GM18520 (cell line): ENCODE measurements around the gene FOXI3.

Experiments
- ATAC-seq: cut with Tn5 transposase; IDR thresholded peaks from one replicate; pipeline ENCODE4 v1.9.1; 2021; ENCODE audit not compliant: unreplicated experiment

Gene FOXI3

DNA sequence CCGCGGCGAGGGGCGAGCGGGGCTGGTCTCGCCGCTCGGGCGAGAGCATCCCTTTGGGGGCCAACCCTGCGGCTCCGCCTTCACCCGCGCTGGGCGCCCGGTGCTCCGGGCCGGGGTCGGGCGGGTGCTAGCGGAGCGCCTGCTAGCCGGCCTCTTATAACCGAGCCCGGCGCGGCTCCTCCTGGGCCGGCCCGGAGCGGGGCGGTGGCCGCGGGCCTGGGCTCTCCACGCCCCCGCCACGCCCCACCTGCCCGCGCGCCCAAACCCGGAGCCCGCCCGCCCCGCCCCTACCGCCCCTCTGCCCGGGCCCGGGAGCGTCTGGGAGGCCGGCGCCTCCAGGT is at the start of gene FOXI3:
FOXI3 (minus strand) TSS at position 129 of the 341 bp plus-strand sequence. CDS start 158 bp downstream, outside the sequence.
- ATAC-seq = no peak

DNA sequence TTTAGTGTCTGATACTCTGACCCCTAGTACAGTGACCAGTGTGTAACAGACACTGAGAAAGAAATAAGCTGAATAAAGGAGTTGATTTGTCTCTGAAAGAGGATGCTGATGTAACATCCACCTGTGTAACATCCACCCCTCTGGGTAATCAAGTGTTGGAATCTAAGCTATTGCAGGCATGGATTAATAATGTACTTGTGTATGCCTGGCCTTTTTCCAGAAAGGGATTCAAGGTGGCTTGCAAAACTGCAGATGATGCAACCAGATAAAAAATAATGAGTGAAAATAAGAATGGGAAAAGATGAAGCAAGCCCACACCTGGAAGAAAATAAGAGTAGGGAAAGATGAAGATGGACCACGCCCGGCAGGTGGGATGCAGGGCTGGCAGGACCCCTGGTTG is 48.2 kb upstream of the FOXI3 start:
- ATAC-seq = no peak

DNA sequence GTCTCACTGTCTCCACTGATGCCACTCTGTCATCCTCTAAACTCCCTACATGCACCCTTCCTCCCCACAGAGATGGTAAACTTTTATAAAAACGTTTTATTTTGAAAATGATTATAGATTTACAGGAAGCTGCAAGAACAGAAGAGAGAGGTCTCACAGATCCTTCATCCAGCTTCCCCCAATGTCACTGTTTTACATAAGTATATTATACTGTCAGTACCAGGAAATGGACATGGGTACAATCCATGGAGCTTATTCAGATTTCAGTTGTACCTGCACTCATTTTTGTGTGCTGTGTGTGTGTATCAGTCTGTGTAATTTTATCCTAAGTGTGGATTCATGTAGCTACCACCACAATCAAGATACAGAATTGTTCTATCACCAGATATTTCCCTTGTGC is 46.7 kb upstream of the FOXI3 start:
- ATAC-seq = no peak

DNA sequence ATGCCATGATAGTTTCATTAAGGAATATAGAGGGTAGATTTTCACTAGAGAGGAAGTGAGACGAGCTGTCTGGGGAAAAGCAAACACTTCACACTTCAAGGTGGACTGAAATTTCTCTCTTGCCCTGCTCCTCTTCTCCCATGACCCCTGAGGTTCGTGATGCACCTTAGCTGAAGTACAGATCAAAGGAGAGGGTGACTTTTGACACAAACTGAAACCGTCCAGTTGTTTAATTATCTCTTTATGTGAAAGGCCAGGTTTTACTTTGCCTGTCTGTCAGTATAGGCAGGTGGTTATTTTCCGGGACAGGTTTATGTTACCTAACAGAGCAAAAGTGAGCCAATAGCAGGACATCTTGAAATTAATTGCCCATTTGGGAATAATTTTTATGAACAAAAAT is 41.0 kb upstream of the FOXI3 start:
- no peak for ATAC-seq

DNA sequence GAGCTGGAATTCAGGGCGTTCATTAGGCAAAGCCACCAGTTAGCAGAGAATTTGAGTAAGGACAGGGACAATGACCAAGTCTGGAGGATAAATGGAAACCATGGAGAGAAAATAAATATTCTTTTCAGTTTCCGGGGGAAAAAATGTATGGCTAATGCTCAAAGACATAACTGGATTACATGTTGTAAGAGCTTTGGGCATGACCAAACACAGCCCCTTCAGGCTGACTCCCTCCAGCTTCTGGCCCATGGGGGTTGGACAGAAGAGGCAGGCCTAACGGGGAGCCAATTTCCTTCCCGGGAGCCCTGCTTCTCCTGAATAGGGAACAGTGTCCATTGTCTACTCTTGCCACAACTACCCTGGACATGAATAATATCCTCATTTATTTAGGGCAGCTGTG is 39.5 kb upstream of the FOXI3 start:
- no peak for ATAC-seq

DNA sequence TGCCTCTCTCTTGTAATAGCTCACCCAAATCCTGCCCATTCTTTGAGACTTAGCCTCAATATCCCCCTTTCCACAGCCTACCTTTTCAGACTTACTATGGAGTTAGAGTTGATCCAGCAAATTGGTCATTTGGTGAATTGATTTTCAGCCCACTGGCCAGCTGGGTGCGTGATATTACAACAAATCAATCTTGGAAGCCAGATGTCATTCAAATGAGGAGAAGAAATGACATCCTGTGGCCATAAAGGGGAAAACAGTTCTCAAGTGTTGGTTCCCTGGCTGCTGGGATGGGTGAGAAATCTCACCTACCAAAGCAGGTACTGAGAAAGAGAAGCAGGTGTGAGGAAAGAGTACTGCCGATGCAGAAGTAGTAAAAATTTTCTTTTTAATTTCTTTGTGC is 36.7 kb upstream of the FOXI3 start:
- no peak for ATAC-seq

DNA sequence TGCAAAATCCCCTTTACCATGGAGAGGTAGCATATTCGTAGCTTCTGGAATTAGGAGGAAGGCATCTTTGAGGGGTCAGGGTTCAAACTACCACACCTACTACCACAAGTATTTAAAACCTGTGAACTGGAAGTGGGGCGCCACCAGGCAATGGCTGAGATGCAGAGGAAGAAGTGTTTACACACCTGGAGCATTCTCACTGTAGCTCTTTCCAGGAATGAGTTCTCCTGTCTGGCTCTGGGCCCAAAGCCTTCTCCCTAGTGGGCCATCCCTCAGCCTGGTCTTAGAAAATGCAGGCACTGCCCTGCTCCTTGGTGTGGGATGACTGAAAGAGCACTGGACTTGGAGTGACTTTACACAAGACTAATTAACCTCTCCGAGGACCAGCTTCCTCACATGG is 30.7 kb upstream of the FOXI3 start:
- ATAC-seq = no peak

DNA sequence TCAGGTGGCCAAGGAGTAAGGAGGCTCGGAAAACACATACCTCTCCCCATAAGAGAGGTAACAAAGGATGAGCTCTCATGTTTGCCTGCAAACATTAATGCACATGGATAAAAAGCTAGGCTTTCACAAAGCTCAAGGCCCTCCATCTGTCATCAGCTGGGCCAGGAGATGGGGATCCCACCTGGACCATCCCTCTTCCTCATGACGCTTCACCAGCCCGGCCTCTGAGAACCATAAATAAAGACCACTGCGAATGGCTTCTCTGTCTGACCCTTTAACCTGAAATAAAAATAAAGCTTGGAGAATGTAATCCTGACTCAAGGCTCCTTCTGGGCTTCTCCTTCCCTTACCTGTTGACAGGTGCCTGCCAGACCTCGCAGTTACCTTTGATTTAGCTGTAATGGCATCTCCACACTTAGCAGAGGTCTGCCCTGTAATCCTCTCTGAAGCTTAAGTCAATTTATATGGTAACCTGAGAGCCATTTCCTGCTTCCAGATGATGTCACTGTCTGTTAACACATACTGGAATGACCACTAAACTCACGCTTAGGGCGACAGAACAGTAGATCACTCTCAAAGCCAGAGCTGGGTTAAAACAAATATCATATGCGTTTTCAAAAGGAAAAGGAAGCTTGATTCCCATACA is 29.3 kb upstream of the FOXI3 start:
- no peak for ATAC-seq

DNA sequence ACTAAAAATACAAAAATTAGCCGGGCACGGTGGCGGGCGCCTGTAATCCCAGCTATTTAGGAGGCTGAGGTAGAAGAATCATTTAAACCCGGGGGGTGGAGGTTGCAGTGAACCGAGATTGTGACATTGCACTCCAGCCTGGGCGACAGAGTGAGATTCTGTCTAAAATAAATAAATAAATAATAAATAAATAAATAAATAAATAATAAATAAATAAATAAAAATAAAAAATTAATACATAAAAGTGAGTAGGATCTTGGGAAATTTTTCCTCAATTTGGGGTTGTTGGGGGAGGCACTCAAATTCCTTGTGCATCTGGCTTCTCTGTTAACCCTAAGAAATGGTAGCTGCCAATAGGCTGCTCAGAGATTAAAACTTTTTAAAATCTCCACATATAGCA is 20.3 kb upstream of the FOXI3 start:
- ATAC-seq = no peak

DNA sequence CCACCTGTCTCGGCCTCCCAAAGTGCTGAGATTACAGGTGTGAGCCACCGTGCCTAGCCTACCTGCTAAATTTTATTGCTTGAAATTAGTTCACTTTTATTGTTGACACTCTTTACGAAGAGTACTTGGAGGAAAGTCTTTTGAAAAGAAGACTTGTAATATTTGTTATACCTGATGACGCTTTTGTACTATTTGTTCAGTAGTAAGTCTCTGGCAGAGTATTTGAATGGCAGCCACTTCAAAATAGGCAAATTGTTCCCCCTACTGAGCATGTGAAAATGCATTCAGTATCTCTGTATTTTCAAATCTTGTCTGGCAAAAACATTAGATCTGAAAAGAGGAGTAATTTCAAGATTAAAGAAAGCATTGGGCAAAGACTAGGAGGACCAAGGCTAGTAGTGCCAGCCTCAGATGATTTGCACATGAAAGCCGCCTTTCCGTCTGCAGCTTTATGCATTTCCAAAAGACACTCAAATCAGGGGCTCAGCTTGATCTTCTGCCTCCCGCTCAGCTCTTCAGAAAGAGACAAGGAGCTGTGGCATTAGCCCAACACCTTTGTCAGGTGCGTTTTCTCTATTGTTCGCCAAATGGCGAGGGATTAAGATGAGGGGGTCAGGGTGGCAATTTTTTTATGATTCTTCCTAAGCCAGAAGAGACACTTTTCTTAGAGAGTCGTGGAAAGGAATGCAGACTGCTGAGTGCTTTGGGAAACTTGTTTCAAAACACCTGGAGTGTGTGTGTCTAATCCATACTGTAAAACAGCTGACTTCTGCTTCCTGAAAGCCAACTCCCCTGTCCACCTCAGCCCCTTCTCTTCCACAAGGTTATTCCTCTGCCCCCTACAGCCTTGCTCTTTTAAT is 18.8 kb upstream of the FOXI3 start:
- no peak for ATAC-seq

DNA sequence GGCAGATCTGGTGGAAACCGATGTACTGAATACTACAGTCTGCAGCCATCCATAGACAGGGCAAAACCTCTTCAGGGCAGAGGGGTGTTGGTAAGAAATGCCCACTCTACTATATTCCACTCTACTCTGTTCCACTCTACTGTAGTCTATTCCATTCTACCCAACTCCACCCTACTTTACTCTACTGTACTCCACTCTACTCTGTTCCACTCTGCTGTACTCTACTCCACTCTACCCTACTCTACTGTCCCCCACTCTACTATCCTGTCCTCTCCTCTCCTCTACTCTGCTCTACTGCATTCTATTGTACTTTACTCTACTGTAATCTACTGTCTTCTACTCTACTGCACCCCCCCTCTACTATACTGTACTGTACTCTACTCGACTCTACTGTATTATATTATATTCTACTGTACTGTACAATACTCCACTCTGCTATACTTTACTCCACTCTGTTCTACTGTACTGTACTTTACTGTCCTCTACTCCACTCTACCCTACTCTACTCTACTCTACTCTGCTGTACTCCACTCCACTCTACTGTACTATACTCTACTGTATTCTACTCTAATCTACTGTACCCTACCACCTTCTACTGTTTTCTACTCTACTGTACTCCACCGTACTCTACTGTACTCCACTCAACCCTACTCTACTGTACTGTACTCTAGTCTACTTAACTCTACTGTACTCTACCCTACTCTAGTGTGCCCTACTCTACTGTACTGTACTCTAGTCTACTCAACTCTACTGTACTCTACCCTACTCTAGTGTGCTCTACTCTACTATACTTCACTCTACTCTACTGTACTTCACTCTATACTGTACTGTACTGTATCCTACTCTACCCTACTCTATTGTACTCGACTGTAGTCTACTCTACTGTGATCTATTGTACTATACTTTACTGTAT is 17.0 kb upstream of the FOXI3 start:
- no peak for ATAC-seq

DNA sequence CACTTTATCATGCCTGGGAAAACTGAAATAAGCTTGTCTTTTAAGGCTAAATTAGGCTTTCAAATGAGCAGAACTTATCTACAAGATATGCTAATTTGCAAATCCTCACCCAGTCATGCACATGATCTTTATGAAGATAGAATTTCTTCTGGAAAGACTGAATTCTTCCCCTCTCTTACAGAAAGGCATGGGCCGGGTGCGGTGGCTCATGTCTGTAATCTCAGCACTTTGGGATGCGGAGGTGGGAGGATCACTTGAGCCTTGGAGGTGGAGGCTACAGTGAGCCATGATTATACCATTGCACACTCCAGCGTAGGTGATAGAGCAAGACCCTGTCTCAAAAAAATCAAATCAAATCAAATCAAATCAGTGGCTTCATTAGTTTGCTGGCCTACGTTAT is 11.7 kb upstream of the FOXI3 start:
- no peak for ATAC-seq

DNA sequence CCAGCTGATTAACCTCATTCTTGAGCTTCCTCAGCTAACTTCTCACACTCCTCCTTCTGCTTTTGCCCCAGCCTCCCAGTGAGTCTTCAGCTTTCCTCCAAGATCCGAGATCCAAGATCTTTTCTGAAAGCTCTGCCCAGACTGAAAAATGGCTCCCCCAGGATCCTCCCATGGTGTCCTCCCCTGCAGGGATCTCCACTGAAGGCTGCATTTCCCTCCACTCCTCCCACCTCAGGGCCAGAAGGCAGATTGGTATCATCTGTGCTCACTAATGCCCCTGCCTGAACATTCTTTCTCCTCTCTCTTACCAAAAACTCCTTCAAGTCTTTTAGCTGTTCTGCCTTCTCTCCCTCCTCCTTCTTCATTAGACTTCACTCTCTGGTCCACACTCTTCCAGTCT is 6.1 kb upstream of the FOXI3 start:
- ATAC-seq = no peak

DNA sequence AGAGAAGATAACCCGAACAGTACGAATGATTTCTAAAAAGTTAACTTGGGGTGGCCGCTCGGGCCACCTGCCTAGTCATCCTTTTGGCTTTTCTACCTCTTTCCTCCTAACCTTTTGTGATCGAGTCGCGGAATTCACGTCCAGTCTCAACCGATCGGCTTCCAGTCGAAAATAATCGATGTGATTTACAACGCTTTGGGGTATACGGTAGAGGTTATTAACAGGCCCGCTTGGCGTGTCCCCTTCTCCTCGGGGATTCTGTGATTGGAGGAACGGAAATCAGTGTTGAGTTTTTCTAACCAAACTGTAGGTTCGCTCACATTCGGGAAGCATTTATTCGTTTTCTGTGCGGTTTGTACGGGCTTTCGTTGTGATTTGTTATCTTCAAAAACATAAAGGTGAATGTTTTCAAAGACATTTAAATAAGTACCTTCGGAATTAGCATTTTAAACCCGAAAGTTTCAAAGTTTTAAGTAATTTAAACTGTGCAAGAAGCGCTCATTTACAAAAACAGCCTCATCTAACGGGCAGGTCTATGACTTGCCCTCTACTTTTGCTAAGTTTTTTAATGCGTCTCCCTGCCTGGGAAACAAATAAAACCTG is 588 bp upstream of the FOXI3 start:
- ATAC-seq = no peak

DNA sequence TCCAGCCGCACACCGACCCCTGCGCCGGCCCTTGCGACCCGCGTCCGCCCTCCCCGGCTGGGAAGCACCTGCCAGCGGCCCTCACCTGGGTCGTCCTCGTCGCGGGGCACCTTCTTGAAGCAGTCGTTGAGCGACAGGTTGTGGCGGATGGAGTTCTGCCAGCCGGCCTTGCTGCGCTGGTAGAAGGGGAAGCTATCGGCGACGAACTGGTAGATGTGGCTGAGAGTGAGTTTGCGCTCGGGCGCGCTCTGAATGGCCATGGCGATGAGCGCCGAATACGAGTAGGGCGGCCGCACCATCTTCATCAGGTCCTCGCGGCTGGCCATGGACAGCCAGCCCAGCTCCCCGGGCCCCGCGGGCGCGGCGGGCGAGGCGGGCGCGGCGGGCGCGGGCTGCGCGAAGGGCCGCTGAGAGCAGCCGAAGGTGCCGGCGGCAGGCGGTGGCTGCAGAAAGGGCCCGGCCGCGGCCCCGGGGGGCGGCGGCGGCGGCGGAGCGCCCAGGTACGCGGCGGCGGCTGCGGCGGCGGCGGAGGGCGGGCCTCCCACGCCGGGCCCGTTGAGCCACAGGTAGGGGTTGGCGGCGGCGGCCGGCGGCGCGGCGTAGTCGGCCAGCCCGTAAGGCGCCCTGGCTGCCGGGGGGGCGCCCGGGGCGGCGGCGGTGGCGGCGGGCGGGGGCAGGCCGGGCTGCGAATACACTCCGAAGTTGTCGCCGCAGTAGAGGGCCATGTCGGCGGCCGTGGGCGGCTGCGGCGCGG is 505 bp downstream of the FOXI3 start:
- ATAC-seq = no peak

DNA sequence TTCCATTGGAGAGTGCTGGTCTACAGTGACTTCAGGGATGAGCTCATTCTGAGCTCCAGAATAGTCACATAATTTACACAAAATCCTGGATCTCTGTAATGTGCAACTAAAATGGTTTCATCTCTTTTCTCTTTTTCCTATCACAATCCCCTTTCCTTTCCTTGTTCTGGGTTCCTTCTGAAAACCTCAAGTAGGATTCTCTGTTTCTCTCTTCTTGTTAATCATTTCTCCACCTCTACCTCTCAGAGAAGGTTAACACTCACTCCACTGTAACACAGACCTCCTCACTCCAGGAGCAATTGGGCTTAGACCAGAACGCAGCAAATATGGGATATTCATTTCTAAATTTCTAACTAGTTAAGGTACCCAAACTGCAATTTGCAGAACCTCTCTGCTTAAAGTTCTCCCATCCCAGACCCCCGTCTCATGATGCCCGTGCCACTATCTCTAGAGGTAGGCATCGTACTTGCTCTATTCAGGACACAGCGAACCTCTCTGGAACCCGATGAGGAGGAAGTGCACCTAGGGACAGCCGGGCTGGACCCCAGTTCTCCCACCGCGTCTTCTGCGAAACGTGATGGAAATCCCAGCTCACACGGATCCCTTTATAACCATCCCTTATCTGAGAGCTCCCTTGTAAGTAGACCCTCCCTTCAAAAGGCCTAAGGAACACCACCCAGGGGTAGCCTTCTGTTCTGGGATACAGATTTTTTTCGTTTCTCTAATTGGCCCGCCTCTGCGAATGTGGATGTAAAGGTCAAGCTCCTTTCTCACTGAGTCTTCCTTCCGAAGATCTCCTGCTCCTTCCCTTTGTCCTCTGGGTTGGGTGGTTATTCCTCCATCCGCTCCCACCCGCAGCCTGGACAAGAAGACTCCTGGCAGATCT is 1.3 kb downstream of the FOXI3 start:
- no peak for ATAC-seq

DNA sequence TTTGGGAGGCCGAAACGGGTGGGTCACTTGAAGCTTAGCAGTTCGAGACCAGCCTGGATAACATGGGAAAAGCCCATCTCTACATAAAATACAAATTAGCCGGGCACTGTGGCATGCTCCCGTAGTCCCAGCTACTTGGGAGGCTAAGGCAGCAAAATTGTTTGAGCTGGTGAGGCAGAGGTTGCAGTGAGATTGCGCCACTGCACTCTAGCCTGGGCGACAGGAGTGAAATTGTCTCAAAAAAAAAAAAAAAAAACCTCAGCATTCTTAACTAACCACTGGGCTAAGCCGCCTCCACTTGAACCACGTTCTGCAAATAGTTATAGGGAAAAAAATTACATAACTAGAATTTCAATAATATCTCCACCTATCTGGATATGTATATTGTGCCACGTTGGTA is 2.3 kb downstream of the FOXI3 start:
- ATAC-seq = no peak

DNA sequence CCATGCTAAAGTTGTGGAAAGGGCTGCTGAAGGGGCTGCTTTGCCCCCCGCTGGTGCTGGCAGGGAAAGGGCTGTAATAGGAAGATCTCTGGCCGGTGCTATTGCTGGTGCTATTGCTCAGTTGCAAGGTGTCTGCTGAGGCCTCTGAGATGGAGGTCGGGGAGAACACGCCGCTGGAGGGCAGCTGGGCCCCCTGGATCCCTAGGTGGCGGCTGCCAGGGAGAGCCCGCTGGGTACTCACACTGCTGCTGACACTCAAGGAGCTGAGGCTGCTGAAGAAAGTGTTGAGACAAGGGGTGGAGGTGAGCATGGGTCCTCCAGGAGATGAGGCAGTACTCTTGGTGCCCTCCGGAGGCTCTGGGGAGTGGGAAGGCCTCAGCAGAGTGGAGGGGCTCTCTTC is 4.2 kb downstream of the FOXI3 start:
- ATAC-seq = no peak

DNA sequence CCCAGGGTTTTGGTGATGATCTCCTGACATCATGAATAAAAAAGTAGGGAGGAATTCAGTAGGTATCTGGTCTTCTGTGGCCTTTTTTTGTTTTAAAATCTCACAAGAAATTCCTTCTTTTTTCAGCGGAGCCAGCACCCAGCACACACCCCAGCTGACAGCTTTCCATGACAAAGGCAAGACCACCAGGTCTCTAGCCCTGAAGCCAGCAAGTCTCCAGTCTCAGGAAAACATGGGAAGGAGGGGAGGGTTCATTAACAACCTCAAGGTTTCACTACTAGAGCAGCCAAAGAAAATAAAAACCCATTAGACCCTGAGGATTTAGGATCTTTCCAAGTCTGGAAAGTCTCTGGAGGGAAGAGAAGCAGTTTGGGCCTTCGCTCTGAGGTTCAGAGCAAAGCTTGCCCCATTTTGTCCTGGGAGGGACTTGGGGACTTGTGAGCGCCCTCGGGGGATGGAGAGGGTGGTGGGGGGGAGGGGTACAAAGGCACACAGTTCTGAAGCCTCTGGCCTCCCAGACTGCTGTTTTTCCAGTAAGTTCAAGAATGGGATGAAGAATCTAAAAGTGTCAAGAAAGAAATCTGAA is 9.0 kb downstream of the FOXI3 start:
- no peak for ATAC-seq
